GM18498 (cell line): ENCODE data around the gene GAS7.
"Not testable (repeated sequence)": the region's sequence is repeated elsewhere in the genome, so short reads cannot be mapped to it uniquely, and the experiment has no call there.

Source experiments
- ATAC-seq: cut with Tn5 transposase; IDR thresholded peaks from one replicate; pipeline ENCODE4 v1.9.1; 2021; ENCODE audit warnings: mild to moderate bottlenecking, moderate library complexity; ENCODE audit not compliant: unreplicated experiment

Gene GAS7

GRCh38 chr17:10081571-10082169 lies 116.7 kb downstream of the GAS7 start:
- no peak for ATAC-seq

- no peak for ATAC-seq
Observed at GRCh38 chr17:10077561-10078299, 120.7 kb downstream of the GAS7 start.

DNA sequence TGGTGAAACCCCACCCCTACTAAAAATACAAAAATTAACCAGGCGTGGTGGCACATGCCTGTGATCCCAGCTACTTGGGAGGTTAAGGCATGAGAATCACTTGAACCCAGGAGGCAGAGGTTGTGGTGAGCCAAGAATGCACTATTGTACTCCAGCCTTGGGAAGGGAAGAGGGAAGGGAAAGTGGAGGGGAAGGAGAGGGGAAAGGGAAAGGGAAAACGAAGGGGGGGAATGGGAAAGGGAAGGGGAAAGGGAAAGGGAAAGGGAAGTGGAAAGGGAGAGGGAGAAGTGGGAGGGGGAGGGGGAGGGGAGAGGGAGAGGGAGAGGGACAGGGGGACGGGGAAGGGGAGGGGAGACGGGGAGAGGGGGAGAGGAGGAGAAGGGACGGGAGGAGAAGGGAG lies 122.5 kb downstream of the GAS7 start:
- ATAC-seq = no peak

- no peak for ATAC-seq
Observed at GRCh38 chr17:10073941-10074340, 124.5 kb downstream of the GAS7 start.

- no peak for ATAC-seq
Observed at GRCh38 chr17:10072556-10073425, 125.6 kb downstream of the GAS7 start.

DNA sequence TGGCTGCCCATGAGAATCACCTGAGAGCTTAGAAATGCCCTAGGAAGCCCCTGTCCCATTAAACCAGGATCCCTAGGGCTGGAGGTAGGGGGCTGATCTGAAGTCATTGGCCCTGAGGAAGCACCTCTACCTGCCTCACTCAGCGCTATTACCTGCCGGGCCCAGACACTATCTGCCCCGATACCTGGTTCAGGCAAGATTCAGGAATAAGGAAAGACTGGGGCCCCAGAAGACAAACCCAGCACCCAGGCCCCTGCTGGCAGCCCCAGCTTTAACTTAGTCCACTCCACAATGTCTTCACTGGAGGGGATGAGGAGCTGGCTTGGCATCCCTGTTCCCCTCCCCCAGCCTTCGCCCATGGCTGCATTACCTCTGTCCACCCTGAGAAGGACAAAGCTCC lies 126.3 kb downstream of the GAS7 start:
- no peak for ATAC-seq

- no peak for ATAC-seq
Observed at GRCh38 chr17:10071141-10071540, 127.3 kb downstream of the GAS7 start.

GRCh38 chr17:10070690-10071089 lies 127.7 kb downstream of the GAS7 start:
- no peak for ATAC-seq

DNA sequence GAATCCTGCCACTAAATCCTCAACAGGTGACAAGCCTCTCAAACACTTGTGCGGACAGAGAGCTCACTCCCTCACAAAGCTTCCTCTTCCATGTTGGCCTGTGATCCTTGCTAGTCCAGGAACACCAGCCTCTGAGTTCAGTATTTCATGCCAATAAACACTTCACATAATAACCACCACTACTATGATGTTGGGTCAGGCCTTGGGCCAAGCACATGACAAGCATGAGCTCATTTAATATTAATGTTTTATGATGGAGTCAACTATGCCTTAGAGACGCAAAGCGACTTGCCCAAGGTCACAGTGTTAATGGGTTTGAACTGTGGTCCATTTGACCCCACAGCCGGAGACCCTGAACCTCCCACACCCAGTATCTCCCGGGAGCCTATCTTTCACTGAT lies 129.1 kb downstream of the GAS7 start:
- ATAC-seq = no peak

GRCh38 chr17:10067446-10068143 lies 130.8 kb downstream of the GAS7 start:
- ATAC-seq = no peak

- ATAC-seq = no peak
Observed at GRCh38 chr17:10064536-10064935, 133.9 kb downstream of the GAS7 start.

DNA sequence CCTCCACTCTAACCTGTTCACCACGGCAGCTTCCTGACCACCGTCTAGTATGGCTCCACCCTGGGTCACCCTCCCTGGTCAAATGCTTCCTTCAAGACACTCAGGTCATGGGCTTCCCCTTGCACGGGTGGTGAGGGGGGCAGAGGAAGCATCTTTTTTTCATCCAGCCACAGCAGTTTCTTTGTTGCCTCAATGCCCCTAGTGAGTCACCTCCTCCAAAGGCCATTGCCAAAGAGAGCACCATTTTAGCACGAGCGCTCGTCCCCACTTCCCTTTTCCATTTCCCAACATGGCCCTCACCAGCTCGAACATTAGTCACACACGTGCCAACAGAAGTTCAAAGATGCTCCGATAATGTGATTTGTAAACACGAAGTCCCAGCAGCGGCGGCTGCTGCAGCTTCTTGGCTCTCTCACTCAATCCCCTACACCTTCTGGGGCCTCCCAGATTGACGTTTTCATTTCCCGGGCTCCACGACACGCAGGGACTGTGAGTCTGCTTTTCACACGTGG lies 134.6 kb downstream of the GAS7 start:
- ATAC-seq = no peak

DNA sequence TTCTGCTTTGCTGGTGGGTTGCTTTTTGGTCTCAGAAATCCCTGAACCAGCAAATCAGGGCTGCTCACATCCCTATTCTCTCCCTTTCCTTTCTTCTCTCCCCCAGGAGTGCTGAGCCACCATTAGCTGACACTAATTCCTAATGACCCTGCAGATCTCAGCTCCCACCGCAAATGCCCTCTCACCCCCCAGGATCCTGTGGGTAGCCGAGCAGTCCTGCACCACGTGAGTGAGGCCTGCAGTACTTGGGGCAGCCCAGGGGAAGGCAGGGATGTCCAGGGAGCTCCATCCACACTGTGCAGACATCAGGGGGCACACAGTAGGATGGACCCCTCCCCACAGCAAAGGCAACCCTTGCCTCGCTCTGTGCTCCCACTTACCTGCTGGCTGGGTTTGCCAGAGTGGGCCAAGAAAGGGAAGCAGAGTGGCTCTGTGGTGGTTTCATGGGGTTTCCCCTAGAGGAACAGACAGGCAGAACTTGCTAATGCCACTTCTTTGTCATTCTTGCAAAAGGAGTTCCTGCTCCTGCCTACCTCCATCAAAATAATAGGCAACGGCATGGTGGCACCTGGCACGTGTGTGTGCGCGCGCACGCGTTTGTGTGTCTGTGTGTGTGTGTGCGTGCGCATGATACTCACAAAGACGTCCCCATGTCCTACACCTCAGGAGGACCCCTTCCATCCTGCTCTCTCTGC lies 135.6 kb downstream of the GAS7 start:
- no peak for ATAC-seq

DNA sequence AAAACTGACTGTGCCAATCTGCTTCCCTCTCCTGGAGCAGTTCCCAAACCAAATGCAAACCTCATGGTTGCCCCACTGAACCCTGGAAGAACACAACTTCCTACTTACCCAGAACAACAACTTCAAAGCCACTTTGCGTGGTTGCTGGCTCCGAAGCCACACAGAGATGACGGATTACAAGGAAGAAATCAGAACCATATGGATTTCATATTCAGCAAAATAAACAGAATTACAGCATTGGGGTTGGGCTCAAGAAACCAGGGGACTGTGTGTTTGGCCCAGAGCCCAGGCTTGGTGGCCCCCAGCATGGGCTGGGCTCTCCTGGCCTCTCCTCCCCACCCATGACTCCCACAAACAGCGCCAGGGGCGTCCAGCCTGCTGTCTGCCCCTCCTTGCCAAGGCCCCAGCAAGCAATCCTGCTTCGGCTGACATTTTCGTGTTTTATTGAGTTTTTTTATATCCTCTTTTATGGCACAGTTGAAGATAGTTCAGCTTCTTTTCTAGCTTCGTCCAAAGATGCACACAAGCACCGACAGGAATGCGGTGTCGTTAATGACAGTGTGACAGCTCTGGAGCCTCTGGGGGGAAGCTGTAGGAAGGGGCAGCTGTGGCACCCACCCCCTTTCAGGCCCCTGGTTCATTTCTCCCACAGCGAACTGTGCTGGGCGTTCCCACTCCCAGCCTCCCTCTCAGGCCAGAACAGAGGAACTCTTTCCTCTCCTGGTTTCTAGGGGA lies 137.1 kb downstream of the GAS7 start:
- ATAC-seq = no peak

DNA sequence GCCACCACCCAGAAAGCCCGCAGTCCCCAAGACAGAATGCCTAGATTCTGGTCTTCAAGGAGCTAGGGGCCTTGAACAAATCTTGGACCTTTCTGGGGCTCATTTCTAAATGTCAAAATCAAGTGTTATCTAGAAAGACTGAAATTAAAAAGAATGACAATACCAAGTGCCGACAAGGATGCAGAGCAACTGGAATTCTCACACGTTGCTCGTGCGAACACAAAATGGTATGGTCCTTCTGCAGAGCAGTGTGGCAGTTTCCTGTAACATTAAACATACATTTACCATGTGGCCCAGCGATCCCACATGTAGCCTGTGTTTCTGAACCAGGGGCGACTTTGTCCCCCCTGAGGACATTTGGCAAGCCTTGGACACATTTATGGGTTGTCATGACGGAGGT lies 137.9 kb downstream of the GAS7 start:
- no peak for ATAC-seq

DNA sequence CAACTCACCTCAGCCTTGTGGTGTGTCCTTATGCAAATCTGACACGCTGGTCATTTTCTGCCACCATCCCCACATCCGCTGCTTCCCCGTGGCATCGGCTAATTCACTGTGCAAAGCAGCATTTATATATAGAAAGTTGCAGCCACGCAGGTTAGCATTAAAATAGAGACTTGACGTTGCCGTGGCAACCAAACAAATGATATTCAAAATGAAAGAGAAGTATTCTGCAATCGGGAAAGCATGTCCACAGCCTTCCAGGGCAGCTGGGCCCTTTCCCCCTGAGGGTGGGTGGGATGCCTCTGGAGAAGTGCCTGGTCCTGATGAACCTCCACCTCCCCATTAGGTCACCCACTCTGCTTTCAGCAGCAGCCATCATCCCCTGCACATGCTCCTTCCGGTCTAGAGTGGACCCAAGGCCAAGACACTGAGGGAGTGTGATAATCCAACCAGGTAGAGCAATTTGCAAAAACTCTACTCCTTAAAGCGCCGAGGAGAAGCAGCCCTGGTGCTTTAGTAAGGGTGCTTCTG lies 138.7 kb downstream of the GAS7 start:
- ATAC-seq = peak; percentile 86

GRCh38 chr17:10058921-10059683 lies 139.3 kb downstream of the GAS7 start:
- ATAC-seq = peak; percentile 16

GRCh38 chr17:10057466-10057865 lies 140.9 kb downstream of the GAS7 start:
- not testable (repeated sequence) for ATAC-seq
